Mesenteric fat pad (tissue), 1 donor: Measurements from ENCODE around the gene PGM5. TPM values are rescaled to one million over a fixed set of nuclear protein-coding genes. Genes with fewer than 3 reads are reported as not detected.

Experiments
- DNase-seq: peaks from one replicate; pipeline ENCODE4 v3.0.0-alpha.2; 2020; ENCODE audit warnings: low spot score
- total RNA-seq: library from RNA; stranded (reverse); fragmentation: NEBNext Ultra II Directional; extraction: Animal tissue kit (Norgen Biotek cat#: 25700); gene quantifications from one replicate; pipeline ENCODE4 v1.2.1, GENCODE V29; 2021
- donor health status: DM: yes; HTN: yes; CAD: no.

The PGM5 gene
- total RNA-seq, 1 donor from 2014 or later = 17.6 TPM

- no peak for DNase-seq
Measured at GRCh38 chr9:68577774-68578591, 221.6 kb downstream of the PGM5 start.

Other genes starting within 250 kb of the PGM5 start
- 18.5 TPM for gene ZNG1C, start 114.6 kb upstream of the PGM5 start, total RNA-seq
- not detected for gene FOXD4L3, start 53.7 kb upstream of the PGM5 start, total RNA-seq
- gene TMEM252, start 184.3 kb downstream of the PGM5 start, total RNA-seq = not detected